Skin of body (tissue), 2 donors: ENCODE measurements around the gene KRT74. TPM values are rescaled to one million over a fixed set of nuclear protein-coding genes. Genes with fewer than 3 reads are reported as not detected.

ENCODE experiments used
- DNase-seq: peaks from one replicate; lab custom pipeline; 2025; lab: John Stamatoyannopoulos, UW
- total RNA-seq: library from RNA; depleted of rRNA; stranded (reverse); fragments of >200 nt; gene quantifications from one replicate; pipeline ENCODE4 v1.2.3, GENCODE V29; 2014

The KRT74 gene
- total RNA-seq, 1 donor from 2014 or later: 133 TPM

- no peak for DNase-seq
These were observed 1.6 kb upstream of the KRT74 start for GRCh38 chr12:52575256-52575655.

- DNase-seq: no peak
These were observed 337 bp downstream of the KRT74 start for GRCh38 chr12:52573306-52573705.

- DNase-seq: no peak
These were observed 3.1 kb downstream of the KRT74 start for GRCh38 chr12:52570511-52570910.

- DNase-seq: no peak
These were observed 5.5 kb downstream of the KRT74 start for GRCh38 chr12:52568111-52568510.

GRCh38 chr12:52566847-52567291 is 6.8 kb downstream of the KRT74 start:
- DNase-seq: no peak

- no peak for DNase-seq
These were observed 9.1 kb downstream of the KRT74 start for GRCh38 chr12:52564582-52564981.

GRCh38 chr12:52561880-52562449 is 11.7 kb downstream of the KRT74 start:
- DNase-seq: no peak

- DNase-seq: no peak
These were observed 13.7 kb downstream of the KRT74 start for GRCh38 chr12:52559979-52560378.

GRCh38 chr12:52558781-52559445 is 14.7 kb downstream of the KRT74 start:
- no peak for DNase-seq

GRCh38 chr12:52557476-52557875 is 16.2 kb downstream of the KRT74 start:
- no peak for DNase-seq

- no peak for DNase-seq
These were observed 18.1 kb downstream of the KRT74 start for GRCh38 chr12:52555577-52555976.

- DNase-seq: no peak
These were observed 20.9 kb downstream of the KRT74 start, which contains the start of gene KRT71 for GRCh38 chr12:52552681-52553195. TSS of gene KRT71 (minus strand) at chr12:52553145. CDS start at chr12:52553077, 68 bp downstream.

- DNase-seq: no peak
These were observed 21.6 kb downstream of the KRT74 start for GRCh38 chr12:52552055-52552454.

- DNase-seq: no peak
These were observed 22.3 kb downstream of the KRT74 start for GRCh38 chr12:52551216-52551865.

GRCh38 chr12:52546126-52546525 is 27.5 kb downstream of the KRT74 start:
- DNase-seq: no peak

- no peak for DNase-seq
These were observed 29.4 kb downstream of the KRT74 start for GRCh38 chr12:52543985-52544883.

GRCh38 chr12:52542785-52543318 is 30.8 kb downstream of the KRT74 start:
- no peak for DNase-seq

- no peak for DNase-seq
These were observed 31.5 kb downstream of the KRT74 start for GRCh38 chr12:52542157-52542556.

- no peak for DNase-seq
These were observed 31.9 kb downstream of the KRT74 start for GRCh38 chr12:52541709-52542108.

GRCh38 chr12:52540531-52540930 is 33.1 kb downstream of the KRT74 start:
- no peak for DNase-seq

GRCh38 chr12:52539821-52540173 is 33.8 kb downstream of the KRT74 start:
- no peak for DNase-seq
